HepG2 (cell line): ENCODE measurements around the gene ANKS1B. TPM values are rescaled to one million over a fixed set of nuclear protein-coding genes. Genes with fewer than 3 reads are reported as not detected.

Experiments
- ATAC-seq: fragments of 200-7000 bp; cut with Tn5 transposase; 3 replicates; pipeline ENCODE4 v1.9.1; 2020; ENCODE audit warnings: mild to moderate bottlenecking, moderate library complexity
- BruUV-seq: library from RNA; stranded (reverse); fragments of 400-500 nt; replicated peaks from 2 replicates; lab custom pipeline; 2021; lab: Mats Ljungman, UMichigan
- CTCF ChIA-PET: fragments of 300-600 bp; formaldehyde crosslinking; extraction: SDS; loops from one replicate; lab custom pipeline; 2021; ENCODE audit warnings: low total read pairs, inconsistent platforms, low intra/inter-chr PET ratio; lab: Yijun Ruan, JAX
- POLR2A ChIA-PET: fragments of 350-600 bp; sonication (Branson Sonifier 250); formaldehyde crosslinking; loops from one replicate; lab custom pipeline; 2020; ENCODE audit warnings: antibody characterized with exemption, inconsistent platforms; lab: Yijun Ruan, JAX
- DNase-seq: peaks from one replicate; pipeline ENCODE4 v3.0.0-alpha.2; 2015; ENCODE audit warnings: low spot score
- FAIRE-seq: peaks from 3 replicates; lab custom pipeline; 2011; peaks lifted over from hg19 to GRCh38; lab: Jason Lieb, UNC
- H2AFZ ChIP-seq: one replicate; pipeline ENCODE4 v1.6.1; 2011; ENCODE audit warnings: low read length, inconsistent platforms
- H3K27ac ChIP-seq: fragments of 300-600 bp; 3 replicates; pipeline ENCODE4 v1.8.0; 2011; ENCODE audit warnings: mixed run types, mild to moderate bottlenecking, mixed read lengths, low read length, inconsistent platforms; ENCODE audit not compliant: insufficient read depth; ENCODE audit errors: extremely low read length
- H3K27me3 ChIP-seq, 2 experiments: fragments of 200-600 bp in 1 of 2; 2 replicates in 1 of 2; 3 replicates in 1 of 2; pipeline versions ENCODE4 v1.6.0 to v1.8.0; 2011; ENCODE audit warnings: low read length in 2 of 2, mild to moderate bottlenecking in 2 of 2, moderate library complexity in 2 of 2, inconsistent platforms in 1 of 2; ENCODE audit not compliant: insufficient read depth in 2 of 2, control insufficient read depth in 1 of 2
- H3K36me3 ChIP-seq, 2 experiments: fragments of 200-600 bp in 1 of 2; replicated peaks in 1 of 2; 2 replicates in 1 of 2; 3 replicates in 1 of 2; pipeline versions ENCODE4 v1.5.1 to v1.8.0; 2011; ENCODE audit warnings: low read length in 2 of 2, inconsistent platforms in 1 of 2; ENCODE audit not compliant: insufficient read depth in 2 of 2, control insufficient read depth in 1 of 2
- H3K4me1 ChIP-seq: 2 replicates; pipeline ENCODE4 v1.5.1; 2012; ENCODE audit warnings: low read length, inconsistent platforms; ENCODE audit not compliant: insufficient read depth
- H3K4me2 ChIP-seq: 2 replicates; pipeline ENCODE4 v1.6.0; 2011; ENCODE audit warnings: low read depth, low read length, inconsistent platforms
- H3K4me3 ChIP-seq, 3 experiments: fragments of 200-600 bp in 1 of 3; sonication (generic), shearing (Covaris generic) in 1 of 3; replicated peaks in 1 of 3; 2 replicates each; pipeline ENCODE4 v1.5.1; 2011 to 2016; ENCODE audit warnings: low read length in 3 of 3, inconsistent platforms in 2 of 3, low read depth in 2 of 3, mild to moderate bottlenecking in 2 of 3, control low read depth in 1 of 3, mixed read lengths in 1 of 3; ENCODE audit not compliant: insufficient read depth in 1 of 3
- H3K79me2 ChIP-seq: one replicate; pipeline ENCODE4 v1.6.1; 2011; ENCODE audit warnings: low read length, inconsistent platforms; ENCODE audit not compliant: insufficient read depth
- H3K9ac ChIP-seq: 2 replicates; pipeline ENCODE4 v1.6.0; 2011; ENCODE audit warnings: mild to moderate bottlenecking, low read depth, low read length, inconsistent platforms; ENCODE audit not compliant: insufficient read depth
- H3K9me3 ChIP-seq: 2 replicates; pipeline ENCODE4 v1.5.1; 2012; ENCODE audit warnings: mild to moderate bottlenecking, low read length
- H4K20me1 ChIP-seq: 2 replicates; pipeline ENCODE4 v1.6.0; 2011; ENCODE audit warnings: inconsistent platforms, mild to moderate bottlenecking, low read length, moderate library complexity; ENCODE audit not compliant: insufficient read depth
- ETV6 ChIP-seq: sonication (generic); formaldehyde crosslinking; conservative IDR thresholded peaks from 2 replicates; pipeline ENCODE4 v1.4.0; 2020; ENCODE audit warnings: missing genetic modification reagents
- IKZF1 ChIP-seq: fragments of 450-650 bp; IDR thresholded peaks from 2 replicates; pipeline ENCODE4 v1.7.1; 2016
- KMT2B ChIP-seq: IDR thresholded peaks from 2 replicates; pipeline ENCODE4 v1.6.1; 2016; ENCODE audit warnings: missing genetic modification reagents, missing compliant biosample characterization
- NFYB ChIP-seq: sonication (generic); formaldehyde crosslinking; IDR thresholded peaks from 2 replicates; pipeline ENCODE4 v1.4.0; 2020; ENCODE audit warnings: missing genetic modification reagents
- POLR2AphosphoS5 ChIP-seq: IDR thresholded peaks from 2 replicates; pipeline ENCODE4 v1.6.1; 2012; ENCODE audit warnings: low read depth, low read length
- PTBP1 ChIP-seq: fragments of 200-400 bp; formaldehyde crosslinking; IDR thresholded peaks from 2 replicates; pipeline ENCODE4 v1.6.1; 2018; ENCODE audit warnings: low read length, low read depth; ENCODE audit not compliant: poor library complexity, severe bottlenecking
- RFX1 ChIP-seq: fragments of 450-650 bp; IDR thresholded peaks from 2 replicates; pipeline ENCODE4 v1.6.1; 2017
- SNAPC2 ChIP-seq: sonication (generic); formaldehyde crosslinking; IDR thresholded peaks from 2 replicates; pipeline ENCODE4 v1.8.1; 2022; ENCODE audit warnings: mild to moderate bottlenecking, missing genetic modification reagents
- SNRNP70 ChIP-seq: fragments of 200-400 bp; formaldehyde crosslinking; IDR thresholded peaks from 2 replicates; pipeline ENCODE4 v1.6.1; 2017; ENCODE audit warnings: mild to moderate bottlenecking, low read depth, low read length, moderate library complexity
- SOX5 ChIP-seq: IDR thresholded peaks from 2 replicates; pipeline ENCODE4 v1.6.1; 2016; ENCODE audit warnings: borderline replicate concordance
- XBP1 ChIP-seq: sonication (generic); formaldehyde crosslinking; IDR thresholded peaks from 2 replicates; pipeline ENCODE4 v1.5.0; 2020; ENCODE audit warnings: missing genetic modification reagents
- ZMAT3 ChIP-seq: sonication (generic); formaldehyde crosslinking; conservative IDR thresholded peaks from 2 replicates; pipeline ENCODE4 v1.7.0; 2021; ENCODE audit warnings: missing genetic modification reagents
- ZSCAN31 ChIP-seq: sonication (generic); formaldehyde crosslinking; IDR thresholded peaks from 2 replicates; pipeline ENCODE4 v1.5.0; 2020; ENCODE audit warnings: low read depth, mild to moderate bottlenecking, missing genetic modification reagents
- in situ Hi-C: cut with HindIII; loops from 2 replicates; pipeline ENCODE4 v1.10.0; 2017; ENCODE audit warnings: low pct_unique_long_range_greater_than_20kb; ENCODE audit not compliant: extremely low pct_ligation_motif_present
- intact Hi-C: fragments of 100-400 bp; cut with micrococcal nuclease; formaldehyde crosslinking; loops from one replicate; pipeline ENCODE4 v1.10.0; 2022; ENCODE audit not compliant: unreplicated experiment
- polyA plus RNA-seq, 8 experiments: library from polyadenylated mRNA; depleted of rRNA in 3 of 8; stranded (reverse) in 7 of 8; unstranded in 1 of 8; fragments of >200 nt; fragmentation: Illumina TruSeq in 4 of 8; extraction: Trizol in 4 of 8; gene quantifications; 2 replicates each; pipeline versions ENCODE4 v1.2.1 to v1.2.3, GENCODE V29; 2011 to 2016; ENCODE audit warnings: low read depth in 4 of 8, missing spikeins in 1 of 8, mixed read lengths in 1 of 8; ENCODE audit not compliant: insufficient read depth in 1 of 8
- total RNA-seq, 5 experiments: library from RNA; depleted of rRNA; stranded (reverse); fragments of >200 nt; fragmentation: Illumina TruSeq; extraction: Trizol; gene quantifications; 2 replicates each; pipeline ENCODE4 v1.2.3, GENCODE V29; 2016; ENCODE audit warnings: low read depth in 1 of 5
- TF ChIP-seq, protein P1 (sequence below): sonication (generic); formaldehyde crosslinking; IDR thresholded peaks from 2 replicates; pipeline ENCODE4 v1.5.1; 2020; ENCODE audit warnings: missing genetic modification reagents, mild to moderate bottlenecking, borderline replicate concordance
- TF ChIP-seq, protein P2 (sequence below): sonication (generic); formaldehyde crosslinking; IDR thresholded peaks from 2 replicates; pipeline ENCODE4 v1.4.0; 2020; ENCODE audit warnings: missing genetic modification reagents, borderline replicate concordance

ANKS1B gene
- total and polyA plus RNA-seq, 2 of the 13 experiments (the other 11 are each of a cell fraction or from before 2014, with no cell fraction given), result 0.15 TPM; not detected in 1

DNA sequence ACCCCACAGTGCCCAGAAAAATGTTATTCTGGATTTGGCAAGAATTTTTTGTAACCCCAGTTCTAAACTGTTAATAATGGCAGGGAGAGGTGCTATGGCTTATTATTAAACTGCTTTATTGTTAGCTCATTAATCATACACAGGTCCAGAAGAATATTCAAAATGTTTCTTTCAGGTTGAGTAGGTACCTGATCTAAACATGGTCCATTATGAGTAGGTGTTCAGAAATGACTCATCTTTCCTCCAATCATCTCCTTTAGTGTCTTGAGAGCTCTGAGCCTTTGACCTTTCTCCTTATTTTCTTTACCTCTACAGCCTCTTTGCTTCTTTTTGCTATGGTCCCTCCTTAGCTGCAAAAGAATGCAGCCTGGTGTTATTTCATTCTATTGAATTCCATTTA is 548.2 kb downstream of the ANKS1B start:
- FAIRE-seq (no peak), ATAC-seq (no peak), DNase-seq (no peak)
- TF ChIP-seq KMT2B (CRISPR knock-in tag) (no peak), ZSCAN31 (CRISPR knock-in tag) (no peak), ZMAT3 (CRISPR knock-in tag) (no peak), XBP1 (CRISPR knock-in tag) (no peak), ETV6 (CRISPR knock-in tag) (no peak), IKZF1 (no peak), NFYB (no peak), RFX1 (no peak), PTBP1 (no peak), POLR2AphosphoS5 (no peak), SNRNP70 (no peak), SNAPC2 (CRISPR knock-in tag) (no peak), SOX5 (no peak)
- TF ChIP-seq, protein P1, sequence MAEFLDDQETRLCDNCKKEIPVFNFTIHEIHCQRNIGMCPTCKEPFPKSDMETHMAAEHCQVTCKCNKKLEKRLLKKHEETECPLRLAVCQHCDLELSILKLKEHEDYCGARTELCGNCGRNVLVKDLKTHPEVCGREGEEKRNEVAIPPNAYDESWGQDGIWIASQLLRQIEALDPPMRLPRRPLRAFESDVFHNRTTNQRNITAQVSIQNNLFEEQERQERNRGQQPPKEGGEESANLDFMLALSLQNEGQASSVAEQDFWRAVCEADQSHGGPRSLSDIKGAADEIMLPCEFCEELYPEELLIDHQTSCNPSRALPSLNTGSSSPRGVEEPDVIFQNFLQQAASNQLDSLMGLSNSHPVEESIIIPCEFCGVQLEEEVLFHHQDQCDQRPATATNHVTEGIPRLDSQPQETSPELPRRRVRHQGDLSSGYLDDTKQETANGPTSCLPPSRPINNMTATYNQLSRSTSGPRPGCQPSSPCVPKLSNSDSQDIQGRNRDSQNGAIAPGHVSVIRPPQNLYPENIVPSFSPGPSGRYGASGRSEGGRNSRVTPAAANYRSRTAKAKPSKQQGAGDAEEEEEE (CRISPR knock-in tag), result no peak
- TF ChIP-seq, protein P2, sequence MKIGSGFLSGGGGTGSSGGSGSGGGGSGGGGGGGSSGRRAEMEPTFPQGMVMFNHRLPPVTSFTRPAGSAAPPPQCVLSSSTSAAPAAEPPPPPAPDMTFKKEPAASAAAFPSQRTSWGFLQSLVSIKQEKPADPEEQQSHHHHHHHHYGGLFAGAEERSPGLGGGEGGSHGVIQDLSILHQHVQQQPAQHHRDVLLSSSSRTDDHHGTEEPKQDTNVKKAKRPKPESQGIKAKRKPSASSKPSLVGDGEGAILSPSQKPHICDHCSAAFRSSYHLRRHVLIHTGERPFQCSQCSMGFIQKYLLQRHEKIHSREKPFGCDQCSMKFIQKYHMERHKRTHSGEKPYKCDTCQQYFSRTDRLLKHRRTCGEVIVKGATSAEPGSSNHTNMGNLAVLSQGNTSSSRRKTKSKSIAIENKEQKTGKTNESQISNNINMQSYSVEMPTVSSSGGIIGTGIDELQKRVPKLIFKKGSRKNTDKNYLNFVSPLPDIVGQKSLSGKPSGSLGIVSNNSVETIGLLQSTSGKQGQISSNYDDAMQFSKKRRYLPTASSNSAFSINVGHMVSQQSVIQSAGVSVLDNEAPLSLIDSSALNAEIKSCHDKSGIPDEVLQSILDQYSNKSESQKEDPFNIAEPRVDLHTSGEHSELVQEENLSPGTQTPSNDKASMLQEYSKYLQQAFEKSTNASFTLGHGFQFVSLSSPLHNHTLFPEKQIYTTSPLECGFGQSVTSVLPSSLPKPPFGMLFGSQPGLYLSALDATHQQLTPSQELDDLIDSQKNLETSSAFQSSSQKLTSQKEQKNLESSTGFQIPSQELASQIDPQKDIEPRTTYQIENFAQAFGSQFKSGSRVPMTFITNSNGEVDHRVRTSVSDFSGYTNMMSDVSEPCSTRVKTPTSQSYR (CRISPR knock-in tag), result no peak
- Histone ChIP-seq H3K9me3 (no peaks in the 10 kb centered on the region), H3K27ac (no peak overlapping the region), H3K4me3 (no peak overlapping the region), H3K4me2 (no peak overlapping the region), H3K79me2 (no peaks in the 10 kb centered on the region), H3K9ac (no peak overlapping the region), H3K4me1 (no peaks in the 10 kb centered on the region), H3K27me3 (no peaks in the 10 kb centered on the region), H2AFZ (no peak overlapping the region), H4K20me1 (no peaks in the 10 kb centered on the region), H3K36me3 (no peaks in the 10 kb centered on the region)
- CTCF ChIA-PET, result no interaction called here
- POLR2A ChIA-PET, result no interaction called here
- BruUV-seq, result no TSS peak
- in situ Hi-C loops (no loop called here), intact Hi-C loops (no loop called here)
